ENCODE measurements around the gene GPR132.
"Not testable (repeated sequence)": the region's sequence is repeated elsewhere in the genome, so short reads cannot be mapped to it uniquely, and the experiment has no call there.

GPR132 gene

DNA sequence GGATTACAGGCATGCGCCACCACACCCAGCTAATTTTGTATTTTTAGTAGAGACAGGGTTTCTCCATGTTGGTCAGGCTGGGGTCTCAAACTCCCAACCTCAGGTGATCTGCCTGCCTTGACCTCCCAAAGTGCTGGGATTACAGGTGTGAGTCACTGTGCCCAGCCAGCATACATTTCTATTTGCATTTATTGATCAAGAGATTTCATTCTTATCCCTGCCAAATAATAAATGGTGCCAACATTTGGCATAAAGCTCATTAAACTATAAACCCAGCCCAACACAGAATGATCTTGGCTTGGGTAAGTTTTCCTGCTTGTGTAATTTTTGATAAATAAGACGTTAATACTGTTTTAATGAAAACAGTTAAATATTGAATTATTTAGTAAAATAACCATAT, 29.6 kb downstream of the GPR132 start:
- not testable (repeated sequence) for DNase-seq

GRCh38 chr14:105034315-105035039, 30.8 kb downstream of the GPR132 start:
- no peak for DNase-seq

DNA sequence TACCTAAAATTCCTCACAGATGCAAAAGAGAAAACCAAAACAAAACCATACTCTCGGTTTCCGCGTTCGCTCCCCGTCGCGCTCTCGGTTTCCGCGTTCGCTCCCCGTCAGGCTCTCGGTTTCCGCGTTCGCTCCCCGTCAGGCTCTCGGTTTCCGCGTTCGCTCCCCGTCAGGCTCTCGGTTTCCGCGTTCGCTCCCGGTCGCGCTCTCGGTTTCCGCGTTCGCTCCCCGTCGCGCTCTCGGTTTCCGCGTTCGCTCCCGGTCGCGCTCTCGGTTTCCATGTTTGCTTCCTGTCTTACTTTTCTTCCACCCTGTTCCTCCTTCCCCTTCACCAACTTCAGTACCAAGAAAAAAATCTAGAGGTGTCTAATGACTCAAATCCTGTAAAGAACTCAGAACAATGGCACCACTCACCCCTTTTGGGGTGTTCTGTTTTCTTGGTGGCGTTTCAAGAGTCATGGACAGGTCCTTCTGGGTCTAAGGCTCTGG, 31.8 kb downstream of the GPR132 start:
- DNase-seq, result not testable (repeated sequence)

- not testable (repeated sequence) for DNase-seq
These were observed 32.8 kb downstream of the GPR132 start for GRCh38 chr14:105032451-105032901.

GRCh38 chr14:105030836-105031396, 34.3 kb downstream of the GPR132 start:
- DNase-seq, result no peak

DNA sequence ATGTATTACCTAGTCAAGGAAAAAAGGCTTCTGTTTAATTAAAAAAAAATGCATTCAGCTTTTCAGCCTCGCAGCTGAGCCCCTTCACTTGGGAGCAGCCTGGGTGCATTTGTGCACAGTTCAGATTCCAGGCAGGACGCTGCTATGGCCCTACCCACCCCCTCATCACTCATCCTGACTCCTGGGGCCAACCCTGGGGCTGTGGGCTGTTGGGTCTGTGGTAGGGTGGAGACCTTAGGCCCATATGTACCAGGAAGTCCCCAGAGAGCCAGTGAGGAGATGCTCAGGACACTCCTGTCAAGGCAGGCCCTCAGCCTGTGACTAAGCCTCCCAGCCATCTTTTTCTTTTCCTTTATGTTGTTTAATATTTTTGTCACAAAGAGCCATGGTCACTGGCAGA, 35.0 kb downstream of the GPR132 start:
- DNase-seq, result no peak

DNA sequence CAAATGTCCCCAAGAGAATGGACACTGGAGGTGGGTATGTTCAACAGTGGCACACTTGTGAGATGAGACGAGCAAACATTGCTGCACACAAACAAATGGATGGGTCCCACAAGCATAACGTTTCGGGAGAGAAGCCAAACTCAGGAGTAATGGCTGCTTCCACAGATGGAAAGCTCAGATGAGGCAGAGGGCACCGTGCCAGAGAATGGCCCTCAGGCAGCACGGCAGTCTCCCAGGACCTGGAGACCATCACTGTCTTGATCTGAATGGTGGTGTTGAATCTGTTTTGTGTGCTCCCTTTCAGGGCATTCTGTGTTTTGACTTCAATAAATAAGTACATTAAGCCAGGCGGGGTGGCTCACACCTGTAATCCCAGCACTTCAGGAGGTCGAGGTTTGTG, 35.8 kb downstream of the GPR132 start:
- DNase-seq, result no peak

GRCh38 chr14:105028251-105028927, 36.8 kb downstream of the GPR132 start:
- no peak for DNase-seq

GRCh38 chr14:105027718-105028117, 37.5 kb downstream of the GPR132 start:
- not testable (repeated sequence) for DNase-seq

DNA sequence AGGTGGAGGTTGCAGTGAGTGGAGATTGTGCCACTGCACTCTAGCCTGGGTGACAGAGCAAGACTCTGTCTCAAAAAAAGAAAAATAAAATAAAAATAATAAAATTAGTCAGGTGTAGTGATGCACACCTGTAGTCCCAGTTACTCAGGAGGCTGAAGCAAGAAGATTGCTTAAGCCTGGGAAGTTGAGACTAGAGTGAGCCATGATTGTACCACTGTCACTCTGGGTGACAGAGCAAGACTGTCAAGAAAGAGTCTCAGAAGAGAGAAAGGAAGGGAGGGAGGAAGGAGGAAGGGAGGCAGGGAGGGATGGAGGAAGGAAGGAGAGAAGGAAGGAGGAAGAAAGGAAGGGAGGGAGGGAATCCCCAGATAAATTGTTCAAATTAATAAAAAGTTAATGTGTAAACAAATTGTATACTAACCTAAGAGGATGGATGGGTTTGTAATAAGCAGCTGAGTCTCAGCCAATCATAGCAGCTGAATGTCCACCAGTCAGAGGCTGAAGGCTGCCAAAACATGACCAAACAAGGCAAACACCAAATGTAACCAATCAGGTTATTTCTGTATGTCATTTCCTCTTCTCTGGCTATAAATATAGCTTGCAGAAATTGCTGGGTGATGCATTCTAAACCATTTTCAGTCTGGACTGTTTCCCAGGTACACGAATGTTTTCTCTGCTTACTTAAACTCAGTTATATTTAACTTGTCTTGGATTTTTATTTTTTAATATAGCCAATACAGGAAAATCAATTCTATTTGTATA, 38.2 kb downstream of the GPR132 start:
- no peak for DNase-seq

GRCh38 chr14:105026033-105026785, 39.0 kb downstream of the GPR132 start:
- DNase-seq, result no peak

DNA sequence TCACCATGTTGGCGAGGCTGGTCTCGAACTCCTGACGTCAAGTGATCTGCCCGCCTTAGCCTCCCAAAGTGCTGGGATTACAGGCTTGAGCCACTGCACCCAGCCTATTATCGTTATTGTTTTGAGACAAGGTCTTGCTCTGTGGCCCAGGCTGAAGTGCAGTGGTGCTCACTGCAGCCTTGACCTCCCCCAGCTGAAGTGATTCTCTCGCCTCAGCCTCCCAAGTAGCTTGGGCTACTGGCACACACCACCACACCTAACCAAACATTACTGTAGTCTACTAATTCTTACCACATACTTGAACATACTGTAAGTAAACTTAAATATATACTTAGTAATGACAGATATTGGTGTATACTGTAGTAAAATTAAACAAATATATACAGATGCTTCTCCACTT, 39.8 kb downstream of the GPR132 start:
- no peak for DNase-seq

DNA sequence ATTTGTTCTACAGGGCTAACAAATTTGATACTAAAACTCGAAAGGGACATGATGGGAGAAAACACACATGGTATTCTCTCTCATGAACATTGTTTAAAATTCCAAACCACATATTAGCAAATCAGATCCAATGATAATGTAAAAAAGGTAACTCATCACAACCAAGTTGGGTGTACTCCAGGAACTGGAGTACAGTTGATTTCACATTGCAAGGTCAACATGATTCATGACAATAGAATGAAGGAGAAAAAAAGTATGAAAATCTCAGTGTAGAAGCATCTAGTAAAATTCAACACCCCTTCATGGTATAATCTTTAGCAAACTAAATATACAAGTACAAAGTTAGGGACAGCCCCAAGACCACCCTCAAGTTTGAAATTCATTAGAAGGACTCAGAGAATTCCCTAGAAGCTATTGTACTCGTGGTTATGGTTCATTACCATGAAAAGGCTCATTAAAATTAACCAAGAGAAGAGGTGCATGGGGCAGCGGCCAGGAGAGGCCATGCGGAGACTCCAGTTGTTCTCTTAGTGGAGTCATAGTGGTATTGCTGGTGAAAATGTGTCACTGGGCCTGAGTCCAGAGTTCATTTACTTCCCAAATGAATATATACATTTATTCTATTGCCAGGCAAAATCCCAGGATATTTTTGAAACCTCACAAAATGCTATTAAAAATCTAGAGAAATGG, 41.3 kb downstream of the GPR132 start:
- DNase-seq, result no peak

- DNase-seq, result no peak
These were observed 42.1 kb downstream of the GPR132 start for GRCh38 chr14:105023144-105023543.

DNA sequence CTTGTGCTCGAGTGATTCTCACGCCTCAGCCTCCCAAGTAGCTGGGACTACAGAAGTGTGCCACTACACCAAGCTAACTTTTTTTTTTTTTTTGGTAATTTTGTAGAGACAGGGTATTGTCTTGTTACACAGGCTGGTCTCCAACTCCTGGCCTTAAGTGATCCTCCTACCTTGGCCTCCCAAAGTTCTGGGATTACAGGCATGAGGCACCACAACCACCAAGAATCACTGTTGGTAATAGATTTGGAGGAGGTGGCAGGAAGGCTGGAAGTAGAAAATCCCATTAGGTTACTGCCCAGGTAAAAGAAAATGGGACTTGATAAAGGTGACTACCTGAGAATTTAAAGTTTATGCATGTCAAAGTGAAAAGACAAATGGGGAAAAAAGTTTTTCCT, 43.0 kb downstream of the GPR132 start:
- no peak for DNase-seq

GRCh38 chr14:105021656-105022275, 43.5 kb downstream of the GPR132 start:
- peak; percentile 83 to 91 for DNase-seq

DNA sequence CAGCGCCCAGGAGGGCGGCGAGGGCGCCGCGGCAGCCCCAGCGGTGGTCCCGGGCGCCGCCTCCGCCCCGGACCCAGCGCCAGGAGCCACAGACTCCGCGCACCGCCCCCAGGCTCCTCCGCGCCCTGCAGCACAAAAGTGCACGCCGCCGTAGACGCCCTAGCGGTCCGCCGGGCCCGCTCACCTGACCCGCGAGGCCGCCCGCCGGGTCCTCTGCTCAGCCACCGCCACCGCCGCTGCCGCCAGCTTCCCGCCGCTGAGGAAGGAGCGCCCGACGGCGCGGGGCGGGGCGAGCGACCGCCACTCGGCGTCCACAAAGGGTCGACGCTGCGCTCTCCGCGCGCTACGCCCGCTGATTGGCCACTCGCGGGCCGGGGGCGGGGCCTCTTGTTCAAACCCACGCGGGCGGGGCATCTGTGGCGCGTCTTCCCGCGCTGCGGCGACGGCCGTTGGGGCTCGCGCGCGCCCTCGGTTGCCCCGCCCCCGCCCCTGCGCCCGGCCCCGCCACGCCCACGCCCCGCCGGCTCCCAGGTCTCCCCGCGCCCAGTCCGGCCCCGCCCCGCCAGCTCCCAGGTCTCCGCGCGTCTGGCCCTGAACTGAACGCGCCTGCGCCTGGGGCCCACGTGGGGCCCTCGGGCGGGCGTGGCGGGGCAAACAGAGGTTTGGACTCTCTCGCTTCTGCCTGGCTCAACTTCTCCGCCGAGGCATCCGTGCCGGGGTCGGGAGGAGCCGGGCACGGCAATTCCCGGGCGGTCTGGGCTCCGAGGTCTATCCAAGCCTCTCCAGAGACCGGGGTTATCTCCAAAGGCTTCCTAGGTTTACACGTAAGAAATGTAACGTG, 44.2 kb downstream of the GPR132 start, which contains the start of gene CDCA4:
Gene CDCA4 (minus strand): TSS at position 269 of the 841 bp plus-strand sequence. CDS start 9,154 bp downstream, outside the sequence.
- DNase-seq, result peak; percentile 100

DNA sequence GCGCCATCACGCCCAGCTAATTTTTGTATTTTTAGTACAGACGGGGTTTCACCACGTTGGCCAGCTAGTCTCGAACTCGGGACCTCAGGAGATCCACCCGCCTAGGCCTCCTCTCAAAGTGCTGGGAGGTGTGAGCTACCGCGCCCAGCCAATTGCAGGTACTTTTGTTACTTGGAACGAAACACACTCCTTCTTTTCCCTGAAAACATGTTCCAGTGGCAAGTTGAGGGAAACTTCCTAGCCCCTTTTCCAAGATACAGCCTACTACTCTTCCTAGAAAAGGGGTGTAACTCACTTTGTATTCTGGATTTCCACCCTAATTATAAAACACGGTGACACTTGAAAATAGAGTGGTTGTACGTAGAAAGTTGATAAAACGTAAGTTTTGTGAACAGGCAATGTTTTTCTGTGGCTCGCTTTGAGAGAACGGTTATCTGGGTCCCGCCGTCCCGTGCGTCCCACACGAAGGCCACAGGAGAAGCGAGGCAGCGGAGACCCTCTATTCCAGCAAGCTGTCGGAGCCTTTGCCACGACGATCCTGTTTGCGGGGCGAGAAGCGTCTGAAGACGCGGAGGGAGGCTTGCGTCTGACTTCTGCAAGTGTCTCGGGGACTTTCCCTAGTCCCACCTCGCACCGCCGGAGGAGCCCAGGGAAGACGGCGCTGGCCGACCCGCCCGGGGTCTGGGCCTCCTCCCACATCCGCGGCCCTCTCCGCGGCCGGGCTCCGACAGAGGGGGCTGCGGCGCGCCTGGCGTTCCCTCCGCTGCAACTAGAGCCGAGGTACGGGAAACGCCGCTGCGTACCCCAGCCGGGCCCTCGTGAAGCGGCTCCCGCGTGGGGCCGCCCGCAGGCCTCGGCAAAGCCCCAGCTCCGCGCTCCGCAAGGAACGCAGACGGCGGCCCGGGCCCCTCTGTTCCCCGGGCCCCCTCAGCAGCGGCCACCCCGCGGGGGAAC, 45.1 kb downstream of the GPR132 start:
- DNase-seq, result peak; percentile 19 to 66

GRCh38 chr14:105018414-105018813, 46.8 kb downstream of the GPR132 start:
- no peak for DNase-seq
